ENCODE data around the gene MFN1.

Gene MFN1

DNA sequence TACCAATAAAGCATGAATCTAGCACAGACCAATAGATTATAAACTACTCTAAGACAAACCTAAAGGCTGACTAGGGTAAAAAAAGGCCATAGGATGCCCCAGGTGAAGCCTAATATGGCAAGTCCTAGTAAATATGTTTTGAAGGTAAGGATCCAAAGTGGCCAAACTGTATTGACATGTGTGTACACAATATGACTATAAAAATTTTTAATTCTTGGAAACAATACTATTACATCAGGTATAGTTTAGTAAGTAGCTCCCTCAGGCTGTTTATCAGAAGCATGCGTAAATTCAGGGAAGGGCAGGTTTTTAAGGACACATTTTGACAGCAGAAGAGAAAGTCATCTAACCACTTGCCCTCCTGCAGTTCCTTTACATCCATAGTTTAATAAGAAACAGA, 84.9 kb downstream of the MFN1 start:
- no peak for TF ChIP-seq MYC (IDR thresholded peaks at IDR 0.05; ENCODE audit: low read depth, low read length)
- DNase-seq (ENCODE audit: low read depth): no peak
- no peak overlapping the region for H3K4me3 ChIP-seq (ENCODE audit: low read depth, low read length)

DNA sequence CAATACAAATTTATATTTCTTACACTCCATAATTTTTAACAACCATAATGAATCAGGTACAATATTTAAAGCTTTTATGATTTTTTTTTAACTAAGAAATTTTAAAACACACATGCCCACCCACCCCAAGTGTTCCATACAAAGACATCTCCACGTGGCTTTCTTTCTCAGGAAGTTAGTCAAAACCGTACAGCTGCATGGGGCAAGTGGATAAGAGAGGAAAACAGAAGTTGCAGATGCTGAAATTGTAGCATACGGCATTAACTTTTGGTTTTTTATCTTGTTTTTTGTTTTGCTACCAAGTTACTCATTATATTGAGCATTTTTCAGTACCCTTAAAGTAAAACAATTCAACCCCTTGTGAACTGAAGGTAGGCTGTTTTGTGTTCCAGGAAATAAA, 89.0 kb downstream of the MFN1 start:
- peak; percentile 39 for DNase-seq (ENCODE audit: low read depth)
- H3K4me3 ChIP-seq (ENCODE audit: low read depth, low read length): no peak overlapping the region
- no peak for TF ChIP-seq CTCF (IDR thresholded peaks at IDR 0.05; ENCODE audit: low read depth, low read length)
- TF ChIP-seq, protein P1, sequence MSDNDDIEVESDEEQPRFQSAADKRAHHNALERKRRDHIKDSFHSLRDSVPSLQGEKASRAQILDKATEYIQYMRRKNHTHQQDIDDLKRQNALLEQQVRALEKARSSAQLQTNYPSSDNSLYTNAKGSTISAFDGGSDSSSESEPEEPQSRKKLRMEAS (IDR thresholded peaks at IDR 0.05; ENCODE audit: low read depth, low read length): peak; percentile 91
- peak; percentile 47 for TF ChIP-seq MYC (IDR thresholded peaks at IDR 0.05; ENCODE audit: low read depth, low read length)

GRCh38 chr3:179438841-179439240, 91.3 kb downstream of the MFN1 start:
- no peak overlapping the region for H3K4me3 ChIP-seq (ENCODE audit: low read depth, low read length)
- no peak for DNase-seq (ENCODE audit: low read depth)
- TF ChIP-seq, protein P1 (IDR thresholded peaks at IDR 0.05; ENCODE audit: low read depth, low read length): no peak
- TF ChIP-seq MYC (IDR thresholded peaks at IDR 0.05; ENCODE audit: low read depth, low read length): no peak
- TF ChIP-seq CTCF (IDR thresholded peaks at IDR 0.05; ENCODE audit: low read depth, low read length): no peak
- no peak for TF ChIP-seq POLR2A (IDR thresholded peaks at IDR 0.05; ENCODE audit: extremely low read depth, insufficient read length)
